GM21786 (cell line): ENCODE measurements around the gene MYL10.

Experiments used
- ATAC-seq: cut with Tn5 transposase; IDR thresholded peaks from one replicate; pipeline ENCODE4 v1.9.1; 2021; ENCODE audit not compliant: unreplicated experiment

Gene MYL10

DNA sequence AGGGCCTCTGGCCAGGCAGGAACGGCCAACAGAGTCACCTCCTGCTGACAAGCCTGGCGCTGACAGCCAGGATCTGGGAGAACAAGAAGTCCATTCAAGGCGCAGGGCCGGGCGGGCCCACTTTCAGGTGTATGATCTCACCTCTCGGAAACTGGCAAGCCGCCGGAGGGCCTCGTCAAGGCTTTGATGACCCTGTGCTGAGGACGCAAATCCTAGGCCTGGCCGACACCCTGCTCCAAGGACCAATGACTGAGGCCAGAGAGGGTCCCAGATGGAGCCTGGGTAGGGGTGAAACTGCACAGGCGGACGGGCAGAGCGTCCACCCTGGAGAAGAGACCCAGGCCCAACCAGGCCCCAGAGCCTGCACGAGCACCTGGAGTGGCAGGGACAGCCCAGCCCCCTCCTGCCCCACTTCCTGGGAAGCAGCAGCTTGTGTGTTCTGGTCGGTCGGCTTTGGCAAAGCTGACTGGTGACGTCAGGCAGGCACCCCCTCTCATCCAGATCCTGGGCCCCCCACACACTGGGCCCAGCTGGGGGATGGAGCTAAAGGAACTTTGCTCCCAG lies 30.6 kb downstream of the MYL10 start:
- ATAC-seq, result no peak

DNA sequence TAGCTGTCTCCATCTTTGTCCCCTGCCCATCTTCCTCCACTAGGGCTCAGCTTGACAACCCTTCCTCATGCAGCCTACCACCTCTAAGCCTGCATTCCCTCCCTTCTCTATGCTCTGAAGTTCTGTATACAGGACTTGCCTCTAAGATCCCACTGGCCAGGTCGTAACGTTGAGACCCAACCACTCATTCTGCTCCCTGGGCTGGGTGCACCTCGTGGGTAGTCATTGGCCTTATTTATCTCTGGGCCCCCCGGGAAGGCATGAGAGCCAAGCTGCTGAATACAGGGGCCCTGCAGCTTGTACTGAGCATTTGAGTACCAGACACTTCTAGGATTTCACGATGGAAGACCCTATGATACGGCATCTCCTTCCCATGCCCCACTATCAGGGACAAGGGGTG lies 31.2 kb downstream of the MYL10 start:
- no peak for ATAC-seq

DNA sequence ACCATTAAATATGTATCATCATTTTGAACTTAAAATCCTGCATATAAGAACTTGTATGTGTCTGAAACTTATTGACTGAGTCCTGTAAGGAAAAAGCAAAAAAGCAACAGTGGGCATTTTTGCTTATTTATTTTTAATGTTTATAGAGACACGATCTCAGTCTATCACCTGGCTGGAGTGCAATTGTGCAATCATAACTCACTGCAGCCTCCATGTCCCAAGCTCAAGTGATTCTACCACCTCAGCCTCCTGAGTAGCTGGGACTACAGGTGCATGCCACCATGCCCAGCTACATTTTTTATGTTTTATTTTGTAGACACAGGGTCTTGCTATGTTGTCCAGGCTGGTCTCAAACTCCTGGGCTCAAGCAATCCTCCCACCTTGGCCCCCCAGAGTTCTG lies 32.2 kb downstream of the MYL10 start:
- ATAC-seq, result no peak

DNA sequence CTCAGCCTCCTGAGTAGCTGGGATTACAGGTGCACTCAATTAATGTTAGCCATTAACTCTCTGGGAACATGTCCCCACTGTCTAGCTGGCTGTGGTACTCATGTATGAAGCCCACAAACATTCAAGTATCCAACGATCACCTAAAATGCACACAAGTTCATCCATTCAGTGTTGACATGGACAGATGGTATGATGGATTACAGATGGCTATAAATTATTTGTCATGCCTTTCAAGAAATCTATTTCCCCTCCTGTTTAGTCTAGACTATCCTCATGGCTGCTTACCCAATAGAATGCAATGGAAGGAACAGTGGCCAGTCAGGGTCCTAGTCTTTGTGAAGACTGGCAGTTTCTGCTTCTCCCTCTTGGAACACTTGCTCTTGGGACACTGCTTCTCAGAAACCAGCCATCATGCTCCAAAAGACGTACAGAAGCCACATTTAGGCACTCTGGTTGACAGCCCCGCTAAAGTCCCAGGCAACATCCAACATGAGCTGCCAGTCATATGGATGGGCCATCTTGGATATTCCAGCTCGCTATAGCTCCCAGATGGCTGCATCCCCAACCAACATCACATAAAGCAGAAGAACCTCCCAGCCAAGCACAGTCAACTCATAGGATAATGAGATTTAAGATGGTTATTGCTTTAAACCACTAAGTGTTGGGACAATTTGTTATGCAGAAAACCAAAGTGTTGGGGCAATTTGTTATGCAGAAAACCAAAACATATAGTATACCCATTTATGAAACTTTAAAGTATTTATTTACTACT lies 33.1 kb downstream of the MYL10 start:
- no peak for ATAC-seq

DNA sequence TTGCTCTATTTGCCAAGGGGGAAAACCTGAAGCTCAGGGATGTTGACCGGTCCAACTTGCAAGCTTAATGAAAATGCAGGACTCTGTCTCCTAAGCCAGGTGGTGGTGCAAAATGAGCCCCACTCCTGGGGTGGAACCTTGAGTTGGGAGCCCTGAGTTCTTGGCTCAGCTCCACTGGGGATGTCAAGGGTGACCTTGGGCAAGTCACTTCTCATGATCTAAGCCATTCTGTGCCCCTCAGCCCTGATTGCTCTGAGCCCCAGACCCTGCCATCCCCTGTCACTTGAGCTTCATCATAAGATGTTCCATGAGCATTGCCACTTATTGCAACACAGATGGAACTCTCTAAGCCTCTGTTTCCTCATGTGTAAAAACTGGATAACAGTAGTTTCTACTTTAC lies 33.9 kb downstream of the MYL10 start:
- no peak for ATAC-seq

DNA sequence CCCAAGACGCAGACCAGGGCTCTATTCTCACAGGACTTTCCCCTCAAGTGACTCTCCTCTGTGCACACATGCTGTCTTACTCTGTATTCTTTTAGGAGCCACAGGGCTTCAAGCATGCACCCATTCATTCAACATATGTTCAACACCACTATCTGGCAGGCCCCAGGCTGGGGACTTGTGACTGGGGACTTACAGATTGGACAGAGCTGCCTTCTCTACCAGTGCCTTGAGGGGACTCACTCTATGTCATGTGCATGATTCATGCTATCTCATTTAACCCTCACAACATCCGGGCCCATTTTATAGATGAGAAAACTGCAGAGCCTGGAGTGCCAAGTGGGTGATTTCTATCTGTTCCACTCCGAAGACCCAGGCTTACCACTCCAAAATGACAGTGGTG lies 34.3 kb downstream of the MYL10 start:
- no peak for ATAC-seq

DNA sequence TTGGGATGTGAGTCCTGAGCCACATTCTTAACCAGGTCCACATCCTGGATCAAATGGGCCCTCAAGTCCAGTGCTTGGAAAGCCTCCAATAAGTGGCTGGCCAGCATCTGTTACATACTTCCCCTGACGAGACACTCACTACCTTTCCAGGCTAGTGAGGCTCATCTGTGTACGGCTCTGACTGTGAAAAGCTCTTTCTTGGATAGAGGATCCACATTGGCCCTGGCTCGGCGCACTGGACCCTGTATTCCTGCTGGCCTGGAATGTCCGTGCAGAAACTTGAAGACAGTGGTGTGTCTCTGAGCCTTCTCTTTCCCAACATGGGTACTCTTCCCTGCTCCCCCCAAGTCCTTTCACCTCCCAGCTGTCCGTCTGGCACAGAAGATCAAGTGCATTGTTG lies 35.5 kb downstream of the MYL10 start:
- no peak for ATAC-seq

DNA sequence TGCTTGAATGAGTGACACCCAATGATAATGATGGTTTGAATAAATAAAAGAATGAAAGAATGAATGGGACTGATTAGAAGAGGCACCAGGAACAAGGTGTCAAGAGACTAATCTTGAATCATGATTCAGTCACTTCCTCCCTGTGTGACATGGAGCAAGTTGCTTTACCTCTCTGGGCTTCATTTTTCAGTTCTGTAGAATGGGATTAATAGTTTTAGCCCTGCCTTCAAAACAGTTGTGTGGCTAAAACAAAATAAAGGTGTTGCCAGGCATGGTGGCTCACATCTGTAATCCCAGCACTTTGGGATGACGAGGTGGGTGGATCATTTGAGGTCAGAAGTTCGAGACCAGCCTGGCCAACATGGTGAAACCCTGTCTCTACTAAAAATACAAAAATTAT lies 37.6 kb downstream of the MYL10 start:
- no peak for ATAC-seq

DNA sequence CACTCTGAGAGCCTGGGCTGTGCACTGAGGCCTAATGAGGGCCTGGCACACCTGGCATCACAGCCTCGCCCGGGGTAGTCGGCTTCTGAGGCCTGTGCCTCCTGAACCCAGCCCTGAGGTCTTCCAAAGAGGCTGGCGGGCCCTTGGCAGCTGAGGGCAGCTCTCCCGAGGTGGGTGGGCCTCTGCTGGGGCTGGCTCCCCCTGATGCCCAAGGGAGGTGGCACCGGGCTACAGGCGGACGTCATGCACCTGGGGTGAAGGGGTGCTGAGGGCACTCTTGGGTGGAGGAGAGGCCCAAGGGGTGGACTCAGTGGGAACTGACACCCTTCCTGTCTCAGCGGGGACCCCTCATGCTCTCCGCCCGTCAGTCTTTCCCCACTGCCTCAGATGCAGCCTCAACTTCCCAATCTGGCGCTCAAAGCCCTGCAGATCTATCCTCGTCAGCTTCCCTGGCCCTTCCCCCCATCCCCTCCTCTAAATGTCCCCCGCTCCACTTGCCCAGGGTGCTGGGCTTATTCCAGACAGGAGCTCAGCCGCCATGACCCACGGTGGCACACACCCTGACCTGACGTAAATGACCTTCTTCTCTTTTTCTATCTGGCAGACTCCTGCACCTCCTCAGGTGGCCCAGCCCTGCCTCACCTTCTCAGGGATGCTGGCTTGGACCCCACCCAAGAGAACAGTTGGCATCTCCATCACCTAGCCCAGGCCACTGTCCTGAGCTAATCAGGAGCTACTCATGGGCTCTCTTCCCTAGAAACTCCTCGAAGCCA lies 38.2 kb downstream of the MYL10 start:
- no peak for ATAC-seq

DNA sequence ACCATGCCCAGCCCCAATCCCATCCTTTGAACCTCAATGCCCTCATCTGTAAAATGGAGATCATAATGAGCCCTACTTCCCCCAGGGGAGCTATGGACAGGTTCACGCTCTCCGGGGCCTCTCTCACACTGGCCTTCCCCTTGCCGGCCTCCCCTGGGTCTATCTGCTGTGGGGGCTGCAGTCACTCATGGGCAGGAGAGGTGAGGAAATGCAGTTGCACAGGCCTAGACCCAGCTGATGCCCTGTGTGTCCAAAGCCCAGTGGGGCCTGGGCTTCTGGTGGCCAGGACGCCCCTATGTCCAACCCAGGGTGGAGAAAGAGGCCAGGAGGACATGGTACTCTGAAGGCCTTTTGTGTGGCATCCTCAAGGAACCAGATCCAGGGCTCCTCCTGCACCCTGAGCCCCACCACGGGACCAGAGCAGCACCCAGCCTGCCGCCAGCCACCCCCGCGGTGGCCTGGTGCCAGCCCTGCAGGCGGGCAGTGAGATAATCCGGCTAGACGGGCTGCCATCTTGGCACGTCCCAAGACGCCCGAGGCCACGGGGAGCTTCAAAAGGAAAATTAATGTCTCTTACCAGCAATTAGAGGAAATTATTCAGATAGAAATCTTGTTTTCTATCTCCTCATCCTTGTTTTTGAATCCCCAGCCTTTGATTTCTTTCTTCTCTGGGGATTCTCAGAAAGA lies 39.0 kb downstream of the MYL10 start:
- ATAC-seq, result no peak

DNA sequence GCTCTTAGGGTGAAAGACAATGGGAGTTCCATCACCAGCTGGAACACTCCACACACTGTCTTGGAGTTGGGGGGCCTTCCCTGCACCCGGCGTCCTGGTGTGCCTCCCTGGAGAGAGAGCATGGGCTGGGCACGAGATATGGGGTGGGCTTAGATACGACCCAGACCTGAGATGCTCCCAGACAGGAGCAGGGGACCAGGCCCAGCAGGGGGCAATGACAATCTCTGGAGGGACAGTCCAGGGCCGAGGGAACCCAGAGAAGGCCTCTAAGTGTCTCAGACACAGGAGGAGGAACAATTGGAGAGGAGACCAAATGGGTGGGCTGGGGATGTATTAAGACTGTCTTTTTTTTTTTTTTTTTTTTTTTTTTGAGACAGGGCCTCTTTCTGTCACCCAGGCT lies 40.0 kb downstream of the MYL10 start:
- ATAC-seq, result no peak

DNA sequence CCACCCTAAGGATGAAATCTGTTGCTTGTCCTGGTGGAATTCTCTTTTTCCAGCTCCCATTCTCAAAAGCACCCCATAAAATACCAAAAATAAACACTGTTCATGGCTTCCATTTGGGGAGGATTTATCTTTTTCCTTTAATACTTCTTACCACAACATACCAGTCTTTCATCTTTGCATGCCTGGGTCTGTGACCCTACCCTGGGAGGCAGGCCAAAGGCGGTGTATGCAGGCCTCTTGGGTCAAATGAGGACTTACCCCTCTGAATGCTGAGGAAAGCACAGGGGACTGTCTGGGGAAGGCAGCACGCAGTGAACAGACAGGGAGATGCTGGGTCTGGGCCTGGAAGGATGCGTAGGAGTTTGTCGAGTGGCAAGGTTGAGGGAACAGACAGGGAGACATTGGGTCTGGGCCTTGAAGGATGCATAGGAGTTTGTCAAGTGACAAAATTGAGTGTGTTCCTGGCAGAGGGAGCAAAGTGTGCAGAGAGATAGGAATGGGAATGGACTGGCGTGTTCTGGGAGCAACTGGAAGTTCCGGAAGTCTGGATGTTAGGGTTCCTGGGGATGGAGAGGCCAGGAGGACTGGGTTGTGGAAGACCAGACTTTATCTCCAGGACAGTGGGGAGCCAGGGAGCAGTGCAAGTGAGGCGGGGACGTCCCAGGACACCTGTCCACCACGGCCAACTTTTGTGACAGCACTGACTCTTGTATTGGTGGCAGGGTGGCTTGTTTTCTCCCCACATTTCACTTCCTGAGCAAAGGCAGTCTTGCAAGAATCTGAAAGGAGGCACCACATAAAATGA lies 40.8 kb downstream of the MYL10 start:
- ATAC-seq, result no peak

DNA sequence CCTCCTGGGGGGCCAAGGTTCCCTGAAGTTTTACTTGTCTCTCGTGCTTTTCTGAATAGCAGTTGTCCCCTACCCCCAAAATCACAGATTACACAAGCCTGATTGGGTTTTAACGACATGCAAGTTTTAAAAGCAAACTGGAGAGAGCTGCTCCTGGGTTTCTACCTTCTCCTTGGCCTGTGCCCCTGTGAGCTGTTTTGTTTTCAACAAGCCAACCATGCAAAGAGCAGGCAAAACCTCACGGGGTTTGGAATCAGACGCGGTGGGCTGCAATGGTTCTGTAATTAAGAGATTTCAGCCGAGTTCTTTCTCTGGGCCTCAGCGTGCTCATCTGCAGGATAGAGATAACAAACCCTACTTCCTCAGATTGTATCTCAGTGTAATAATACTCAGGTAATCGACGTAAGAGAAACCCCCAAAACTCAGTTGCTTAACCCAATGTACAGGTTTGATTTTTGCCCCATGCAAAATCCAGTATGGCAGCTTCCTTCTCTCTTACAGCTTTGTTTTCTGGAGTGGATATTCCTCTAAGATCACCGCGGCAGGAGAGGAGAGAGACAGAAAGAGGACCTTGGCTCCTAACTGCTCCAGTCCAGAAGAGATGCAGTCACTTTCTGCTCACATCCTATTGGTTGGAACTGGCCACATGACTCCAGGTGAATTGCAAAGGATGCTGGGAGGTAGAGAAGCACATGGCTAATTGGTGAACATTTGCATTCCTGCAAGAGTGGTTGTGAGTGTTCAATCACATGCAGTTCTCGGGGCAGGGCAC lies 42.0 kb downstream of the MYL10 start:
- no peak for ATAC-seq

DNA sequence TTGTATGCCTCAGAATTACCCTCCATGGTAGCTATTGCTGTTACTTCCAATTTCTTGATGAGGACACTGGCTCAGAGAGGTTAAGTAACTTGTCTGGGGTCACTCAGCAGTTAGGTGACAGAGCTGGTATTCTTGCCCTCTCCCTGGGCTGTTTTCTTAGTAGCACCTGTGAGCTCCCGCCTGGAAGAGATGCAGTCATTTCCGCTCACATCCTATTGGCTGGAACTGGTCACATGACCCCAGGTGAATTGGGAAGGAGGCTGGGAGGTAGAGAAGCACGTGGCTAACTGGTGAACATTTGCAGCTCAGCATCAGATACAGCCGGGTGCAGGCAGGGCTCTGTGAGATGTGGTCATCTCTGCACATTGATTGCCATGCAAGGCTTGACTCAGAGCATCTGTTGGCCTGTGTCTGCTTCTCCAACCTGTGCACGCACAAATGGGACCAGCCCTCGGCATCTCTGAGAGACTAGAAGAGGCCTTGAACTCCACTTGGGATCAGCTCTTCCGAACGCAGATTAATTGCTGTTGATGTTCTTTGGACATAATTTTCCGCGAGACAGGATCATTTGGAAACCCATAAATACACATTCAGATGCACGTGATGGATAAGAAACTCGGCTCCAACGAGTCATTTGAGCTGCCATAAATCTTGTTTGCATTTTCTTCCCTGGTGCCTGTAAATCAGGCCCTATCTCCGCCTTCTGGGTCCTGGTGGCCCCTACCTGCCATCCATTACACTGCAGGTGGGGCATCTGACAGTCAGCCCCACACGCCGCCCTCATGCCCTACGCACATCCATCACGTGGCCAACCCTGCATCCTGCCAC lies 42.8 kb downstream of the MYL10 start:
- no peak for ATAC-seq

DNA sequence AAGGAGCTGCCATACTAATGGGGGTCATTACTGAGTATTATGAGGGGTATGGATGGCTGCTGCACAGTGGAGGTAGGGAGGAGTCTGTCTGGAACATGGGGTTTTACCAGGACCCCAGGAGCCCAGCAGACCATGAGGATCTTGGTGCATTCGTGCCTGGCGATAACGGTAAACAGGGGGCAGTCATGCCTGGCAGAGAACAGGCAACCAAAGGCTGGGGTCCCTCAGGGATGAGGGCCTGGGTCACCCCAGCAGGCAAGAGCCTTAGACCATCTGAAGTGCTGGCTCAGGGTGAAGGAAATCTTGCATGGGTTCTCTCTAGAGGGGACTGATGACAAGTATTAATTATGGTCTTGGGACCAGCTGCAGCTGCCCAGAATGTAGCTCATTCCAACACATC lies 46.1 kb downstream of the MYL10 start:
- ATAC-seq, result no peak

DNA sequence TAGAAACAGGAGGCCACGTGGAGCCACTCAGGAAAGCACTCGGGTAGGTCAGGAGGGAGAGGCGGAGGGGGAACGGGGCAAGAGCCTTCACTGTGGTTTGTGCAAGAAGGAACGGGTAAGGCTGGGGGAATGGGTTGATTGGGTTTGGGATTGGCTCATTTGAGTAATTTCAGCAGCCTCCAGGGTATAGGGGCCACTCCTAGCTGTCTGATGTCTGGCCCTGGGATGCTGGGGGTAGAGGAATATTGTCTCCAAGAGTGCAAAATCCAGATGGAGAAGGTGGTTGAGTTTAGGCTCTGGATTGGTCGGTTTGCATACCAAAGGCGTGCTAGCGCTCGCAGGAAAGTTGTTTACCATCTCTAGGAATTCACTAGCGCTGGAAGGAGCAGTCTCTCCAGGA lies 47.2 kb downstream of the MYL10 start:
- no peak for ATAC-seq

DNA sequence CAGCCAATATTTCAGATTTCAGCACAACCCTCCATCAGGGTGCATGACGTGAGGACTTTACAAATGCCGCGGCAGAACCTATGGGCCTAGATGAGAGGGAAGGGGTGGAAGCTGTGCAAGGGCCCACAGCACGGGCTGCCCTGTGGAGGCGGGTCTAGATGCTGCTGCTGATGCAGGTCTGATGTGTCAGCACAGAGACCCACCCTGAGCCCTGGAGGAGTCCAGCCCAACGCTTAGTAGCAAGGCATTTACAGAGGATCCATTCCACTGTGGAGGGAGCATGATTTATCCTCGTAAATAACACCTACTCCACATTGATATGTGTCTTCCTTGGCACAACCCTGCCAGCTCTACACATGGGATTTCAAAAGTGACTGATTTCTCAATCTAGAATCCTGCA lies 48.5 kb downstream of the MYL10 start:
- ATAC-seq, result no peak

DNA sequence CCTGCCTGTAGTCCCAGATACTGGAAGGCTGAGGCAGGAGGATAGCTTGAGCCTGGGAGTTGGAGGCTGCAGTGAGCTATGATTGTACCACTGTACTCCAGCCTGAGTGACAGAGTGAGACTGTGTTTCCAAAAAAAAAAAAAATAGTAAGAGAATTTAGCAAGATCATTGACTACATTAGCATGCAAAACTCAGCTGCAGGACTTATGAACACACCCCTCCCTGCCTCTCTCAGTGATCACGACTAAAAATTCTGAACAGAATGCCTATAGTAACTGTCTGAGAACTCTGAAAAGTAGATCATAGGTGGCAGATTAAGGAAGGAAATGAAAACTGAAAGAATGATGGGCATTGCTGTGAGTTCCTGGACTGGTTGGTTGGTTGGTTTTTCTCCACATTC lies 50.5 kb downstream of the MYL10 start:
- ATAC-seq, result no peak

DNA sequence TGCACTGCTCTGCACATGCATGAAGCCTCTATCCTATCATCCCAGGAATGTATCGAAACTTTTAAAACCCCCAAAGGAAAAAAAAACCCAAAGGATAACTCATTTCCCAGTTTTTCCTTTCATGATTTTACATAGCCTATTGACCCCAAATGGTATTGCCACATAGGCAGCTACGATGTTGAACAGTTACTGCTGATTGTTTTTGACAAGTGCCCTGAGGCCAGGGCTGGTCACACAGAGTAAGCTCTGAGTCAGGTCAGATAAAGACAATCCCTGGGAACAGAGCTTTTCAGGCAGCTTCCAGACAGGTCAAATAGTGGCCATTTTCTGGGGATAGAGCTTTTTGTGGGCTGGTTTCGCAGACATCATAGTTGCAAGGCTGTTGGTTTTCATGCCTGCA lies 52.1 kb downstream of the MYL10 start:
- ATAC-seq, result no peak
